ENCODE data around the gene FOXP1. TPM values are rescaled to one million over a fixed set of nuclear protein-coding genes. Genes with fewer than 3 reads are reported as not detected.

Gene FOXP1
- total RNA-seq, 4 donors from 2014 or later = 54.2 to 152 (median 129) TPM

DNA sequence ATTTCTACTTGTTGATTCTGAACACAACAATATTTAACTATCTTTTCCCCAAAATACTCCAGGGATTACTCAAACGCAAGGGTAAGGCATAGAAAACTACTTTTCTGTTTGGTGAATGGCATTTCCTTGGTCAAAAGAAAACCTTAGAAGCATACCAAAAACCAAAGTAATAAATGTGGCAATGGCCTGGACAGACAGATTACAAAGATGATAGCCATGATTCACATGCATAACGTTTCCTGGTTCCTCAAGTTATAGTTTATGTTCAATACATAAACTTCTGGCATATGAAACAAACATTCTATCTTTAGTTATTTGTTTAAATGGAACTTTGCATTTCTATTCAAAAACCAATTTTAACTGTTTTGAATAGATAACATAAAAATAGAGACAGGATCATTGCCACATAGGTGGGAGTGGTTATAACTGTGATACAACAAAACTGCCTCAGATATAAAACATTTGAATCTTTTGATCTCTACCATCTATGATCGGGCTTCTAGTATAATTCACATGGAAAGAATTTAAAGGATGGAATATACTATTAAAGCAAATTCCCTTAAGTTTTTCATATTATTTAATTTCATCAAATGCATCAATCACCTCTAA, 32.1 kb downstream of the FOXP1 start:
- Histone ChIP-seq H3K4me1 (no peaks in the 10 kb centered on the region), H3K9me3 (no peaks in the 10 kb centered on the region), H3K27ac (no peak overlapping the region), H3K36me3 (no peaks in the 10 kb centered on the region), H3K4me3 (no peak overlapping the region), H3K27me3 (no peaks in the 10 kb centered on the region)
- TF ChIP-seq POLR2A (IDR thresholded peaks at IDR 0.05) = no peak
- TF ChIP-seq, protein P1, sequence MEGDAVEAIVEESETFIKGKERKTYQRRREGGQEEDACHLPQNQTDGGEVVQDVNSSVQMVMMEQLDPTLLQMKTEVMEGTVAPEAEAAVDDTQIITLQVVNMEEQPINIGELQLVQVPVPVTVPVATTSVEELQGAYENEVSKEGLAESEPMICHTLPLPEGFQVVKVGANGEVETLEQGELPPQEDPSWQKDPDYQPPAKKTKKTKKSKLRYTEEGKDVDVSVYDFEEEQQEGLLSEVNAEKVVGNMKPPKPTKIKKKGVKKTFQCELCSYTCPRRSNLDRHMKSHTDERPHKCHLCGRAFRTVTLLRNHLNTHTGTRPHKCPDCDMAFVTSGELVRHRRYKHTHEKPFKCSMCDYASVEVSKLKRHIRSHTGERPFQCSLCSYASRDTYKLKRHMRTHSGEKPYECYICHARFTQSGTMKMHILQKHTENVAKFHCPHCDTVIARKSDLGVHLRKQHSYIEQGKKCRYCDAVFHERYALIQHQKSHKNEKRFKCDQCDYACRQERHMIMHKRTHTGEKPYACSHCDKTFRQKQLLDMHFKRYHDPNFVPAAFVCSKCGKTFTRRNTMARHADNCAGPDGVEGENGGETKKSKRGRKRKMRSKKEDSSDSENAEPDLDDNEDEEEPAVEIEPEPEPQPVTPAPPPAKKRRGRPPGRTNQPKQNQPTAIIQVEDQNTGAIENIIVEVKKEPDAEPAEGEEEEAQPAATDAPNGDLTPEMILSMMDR (IDR thresholded peaks at IDR 0.05) = no peak
- intact Hi-C loops (cut with DNase I; ENCODE audit: low total_unique reads) = no loop called here
- no peak for DNase-seq

DNA sequence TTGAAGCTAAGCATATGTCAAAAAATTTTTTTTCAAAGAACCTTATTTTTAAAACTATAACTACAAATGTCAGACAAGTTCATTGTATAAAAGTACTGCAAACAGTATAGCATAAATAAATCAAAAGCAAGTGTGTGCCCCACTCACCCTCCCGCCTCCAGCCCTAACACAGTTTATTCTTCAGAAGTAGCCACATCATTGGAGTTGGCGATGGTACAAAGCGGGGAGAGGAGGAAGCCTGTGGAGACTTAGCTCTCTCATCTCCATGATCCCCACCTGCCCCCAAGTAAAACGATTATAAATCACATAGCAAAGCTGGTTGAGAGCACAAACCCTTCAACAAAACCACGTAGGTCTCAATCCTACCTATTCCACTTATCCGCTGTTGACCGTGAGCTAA, 33.6 kb downstream of the FOXP1 start:
- no peak for DNase-seq
- intact Hi-C loops (cut with DNase I; ENCODE audit: low total_unique reads) = no loop called here
- Histone ChIP-seq H3K27me3 (no peaks in the 10 kb centered on the region), H3K4me1 (no peaks in the 10 kb centered on the region), H3K4me3 (no peak overlapping the region), H3K36me3 (no peaks in the 10 kb centered on the region), H3K27ac (no peak overlapping the region), H3K9me3 (no peaks in the 10 kb centered on the region)
- TF ChIP-seq, protein P1 (IDR thresholded peaks at IDR 0.05) = no peak

DNA sequence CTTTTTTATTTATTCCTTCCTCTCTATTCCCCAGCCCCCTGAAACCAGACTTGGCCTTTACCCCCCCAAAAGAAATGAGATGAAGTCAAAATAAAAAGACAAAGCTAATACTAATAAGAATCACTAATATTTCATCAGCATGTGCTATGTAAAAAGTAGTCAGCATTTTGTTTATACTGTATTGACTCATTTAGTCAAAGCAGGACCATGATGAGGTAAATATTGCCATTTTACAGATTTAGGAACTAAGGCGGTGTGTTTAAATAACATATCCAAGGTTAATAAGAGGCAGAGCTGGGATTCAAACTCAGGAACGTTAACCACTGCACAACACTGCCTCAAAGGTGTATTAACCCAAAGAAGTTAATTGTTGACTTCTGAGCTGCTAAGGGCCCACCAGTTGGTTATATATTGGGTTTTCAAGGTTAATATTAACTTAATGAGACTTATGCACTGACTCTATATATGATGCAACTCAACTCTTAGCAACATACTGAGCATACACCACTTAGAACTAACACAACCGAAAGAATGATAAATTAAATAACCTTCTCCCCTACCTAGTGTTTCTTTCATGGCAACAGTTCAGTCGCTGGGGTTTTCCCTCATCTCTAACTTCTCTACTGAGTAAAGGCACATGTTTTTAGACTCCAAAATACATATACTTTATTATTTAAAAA, 34.7 kb downstream of the FOXP1 start:
- H3K9me3 ChIP-seq = no peaks in the 10 kb centered on the region
- H3K27ac ChIP-seq = no peak overlapping the region
- TF ChIP-seq, protein P1 (IDR thresholded peaks at IDR 0.05) = no peak
- TF ChIP-seq POLR2A (IDR thresholded peaks at IDR 0.05) = no peak
- H3K27me3 ChIP-seq = no peaks in the 10 kb centered on the region
- no peaks in the 10 kb centered on the region for H3K4me1 ChIP-seq
- no peak for DNase-seq
- H3K4me3 ChIP-seq = no peak overlapping the region
- H3K36me3 ChIP-seq = no peaks in the 10 kb centered on the region
- intact Hi-C loops (cut with DNase I; ENCODE audit: low total_unique reads) = no loop called here

DNA sequence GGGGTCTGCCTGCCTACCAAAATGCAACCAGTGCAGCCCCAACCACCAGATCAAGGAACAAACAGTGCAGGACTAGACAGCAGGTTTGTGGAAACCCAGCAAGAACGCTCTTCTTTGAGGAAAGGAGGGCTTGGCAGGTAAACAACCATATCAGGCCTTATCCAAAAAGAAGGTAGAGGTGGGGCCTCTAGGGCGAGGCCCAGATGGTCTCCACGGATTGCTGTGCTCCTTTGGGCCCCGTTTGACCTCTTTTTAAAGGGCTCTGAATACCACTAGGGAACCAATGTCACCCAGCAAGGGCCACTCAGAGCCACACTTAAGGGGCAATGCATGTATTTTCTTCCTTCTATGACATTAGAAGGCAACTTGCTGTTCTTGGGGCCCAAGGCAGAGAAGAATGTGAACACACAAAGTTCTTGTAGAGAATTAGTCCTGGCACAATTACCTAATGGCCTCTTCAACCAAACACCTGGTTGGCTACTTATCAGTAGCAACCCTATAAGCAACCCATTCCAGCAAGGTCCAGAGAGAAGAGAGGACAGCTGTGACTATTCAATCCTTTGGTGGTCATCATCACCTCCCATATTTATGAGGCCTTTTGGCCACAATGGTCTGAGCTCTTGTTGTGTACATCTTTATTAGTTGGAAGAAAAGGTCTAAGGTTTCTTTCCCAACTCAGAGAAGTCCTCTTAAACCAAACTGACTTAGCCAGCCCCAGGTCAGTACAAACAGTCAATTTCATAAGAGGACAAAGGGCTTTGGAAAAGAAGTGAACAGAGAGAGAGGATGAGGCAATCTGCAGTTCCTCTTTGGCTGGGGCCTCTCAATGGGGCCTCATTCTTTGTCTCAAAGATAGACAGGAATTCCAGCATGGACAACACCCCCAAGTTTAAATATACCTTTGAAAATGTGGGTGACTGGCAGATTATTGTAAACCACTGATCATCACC, 36.0 kb downstream of the FOXP1 start:
- Histone ChIP-seq H3K4me3 (no peak overlapping the region), H3K27me3 (no peaks in the 10 kb centered on the region), H3K4me1 (no peaks in the 10 kb centered on the region), H3K36me3 (no peaks in the 10 kb centered on the region), H3K27ac (no peak overlapping the region), H3K9me3 (no peaks in the 10 kb centered on the region)
- intact Hi-C loops (cut with DNase I; ENCODE audit: low total_unique reads) = no loop called here
- DNase-seq = no peak
- TF ChIP-seq POLR2A (IDR thresholded peaks at IDR 0.05) = no peak
- TF ChIP-seq, protein P1 (IDR thresholded peaks at IDR 0.05) = no peak

DNA sequence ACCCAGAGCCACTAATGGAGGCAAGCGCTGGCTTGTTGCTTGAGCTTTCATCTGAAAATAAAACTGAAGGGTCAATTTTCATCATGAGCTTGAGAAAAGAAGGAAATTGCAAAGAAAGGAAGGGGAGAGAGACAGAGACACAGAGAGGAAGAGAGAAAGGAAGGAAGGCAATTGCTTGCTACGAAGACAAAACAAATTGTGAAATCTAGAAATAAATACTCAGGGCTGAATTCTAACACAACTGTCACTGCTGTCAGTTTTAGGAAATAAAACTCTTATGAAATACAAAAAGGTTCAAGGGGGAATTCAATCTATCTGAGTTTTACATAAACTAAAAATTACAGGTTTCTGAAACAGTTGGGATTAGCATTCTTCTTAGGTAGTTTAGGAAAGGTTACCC, 36.7 kb downstream of the FOXP1 start:
- H3K4me3 ChIP-seq = no peak overlapping the region
- H3K4me1 ChIP-seq = no peaks in the 10 kb centered on the region
- no peaks in the 10 kb centered on the region for H3K27me3 ChIP-seq
- intact Hi-C loops (cut with DNase I; ENCODE audit: low total_unique reads) = no loop called here
- no peaks in the 10 kb centered on the region for H3K9me3 ChIP-seq
- no peak for TF ChIP-seq POLR2A (IDR thresholded peaks at IDR 0.05)
- TF ChIP-seq, protein P1 (IDR thresholded peaks at IDR 0.05) = no peak
- DNase-seq = no peak
- H3K27ac ChIP-seq = no peak overlapping the region
- no peaks in the 10 kb centered on the region for H3K36me3 ChIP-seq

Measured in uterus (tissue), 4 donors.